SH-SY5Y (cell line): ENCODE results near the gene ZMIZ1.

Experiments used
- GATA2 ChIP-seq: IDR thresholded peaks from 2 replicates; pipeline ENCODE4 v1.6.1; 2011; ENCODE audit warnings: mild to moderate bottlenecking, low read depth, low read length
- GATA3 ChIP-seq: IDR thresholded peaks from 2 replicates; pipeline ENCODE4 v1.6.1; 2011; ENCODE audit warnings: low read depth, mild to moderate bottlenecking, low read length, moderate library complexity

The ZMIZ1 gene

DNA sequence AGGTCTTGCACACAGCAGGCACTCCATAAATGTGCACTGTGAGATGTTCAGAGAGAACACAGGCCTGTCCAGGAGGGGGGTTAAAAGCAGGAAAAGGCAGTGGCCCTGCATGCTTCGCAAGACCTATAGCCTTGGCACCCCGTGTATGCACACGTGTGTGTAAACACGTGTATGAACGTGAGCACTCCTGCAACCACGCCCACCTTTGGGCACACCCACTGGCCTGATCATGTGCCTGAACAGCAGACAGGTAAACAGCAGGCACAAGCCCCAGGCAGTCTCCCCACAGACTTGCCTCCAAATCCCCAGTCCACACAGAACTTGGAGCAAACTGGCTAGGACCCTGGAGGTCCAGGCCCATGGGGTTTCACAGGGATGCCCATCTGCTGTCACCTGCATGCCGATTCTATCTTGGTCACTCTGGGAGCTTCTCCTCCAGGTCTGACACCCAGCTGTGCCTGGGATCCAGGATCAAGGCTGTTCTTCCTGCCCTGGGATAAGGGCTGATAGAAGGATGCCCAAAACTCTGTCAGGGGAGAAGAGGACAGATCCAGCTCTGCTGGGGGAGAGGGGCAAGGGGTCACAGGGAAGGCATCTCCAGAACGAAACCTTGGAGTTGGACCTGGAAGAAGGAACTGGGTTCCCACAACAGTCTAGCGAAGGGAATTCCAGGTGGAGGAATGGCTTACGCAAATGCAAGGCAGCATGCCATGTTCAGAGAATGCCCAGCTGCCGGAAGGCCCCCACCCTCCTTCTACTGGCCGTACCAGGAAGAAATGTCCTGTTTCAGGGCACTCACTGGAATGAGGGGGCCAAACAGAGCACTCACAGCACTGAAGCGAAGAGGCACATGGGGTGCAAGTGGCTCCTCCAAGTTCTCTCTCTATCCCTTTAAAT is 14.3 kb upstream of the ZMIZ1 start:
- TF ChIP-seq GATA3 (no peak), GATA2 (no peak)

DNA sequence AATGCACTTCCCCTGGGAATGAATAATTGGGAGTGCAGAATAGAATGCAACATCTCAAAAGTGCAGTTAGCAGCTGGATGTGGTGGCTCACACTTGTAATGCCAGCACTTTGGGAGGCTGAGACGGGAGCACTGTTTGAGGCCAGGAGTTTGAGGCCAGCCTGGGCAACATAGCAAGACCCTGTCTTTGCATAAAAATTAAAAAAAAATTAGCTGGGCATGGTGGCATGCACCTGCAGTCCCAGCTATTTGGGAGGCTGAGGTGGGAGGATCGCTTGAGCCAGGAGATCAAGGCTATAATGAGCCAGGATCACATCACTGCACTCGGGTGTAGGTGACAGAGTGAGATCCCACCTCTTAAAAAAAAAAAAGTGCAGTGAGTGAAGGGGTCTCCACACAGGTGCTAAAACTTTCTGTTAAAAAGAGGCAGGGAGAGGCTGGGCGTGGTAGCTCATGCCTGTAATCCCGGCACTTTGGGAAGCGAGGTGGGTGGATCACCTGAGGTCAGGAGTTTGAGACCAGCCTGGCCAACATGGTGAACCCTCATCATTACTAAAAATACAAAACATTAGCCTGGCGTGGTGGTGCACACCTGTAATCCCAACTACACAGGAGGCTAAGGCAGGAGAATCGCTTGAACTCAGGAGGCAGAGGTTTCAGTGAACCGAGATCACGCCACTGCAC is 13.5 kb upstream of the ZMIZ1 start:
- no peak for TF ChIP-seq GATA2
- TF ChIP-seq GATA3, result no peak

DNA sequence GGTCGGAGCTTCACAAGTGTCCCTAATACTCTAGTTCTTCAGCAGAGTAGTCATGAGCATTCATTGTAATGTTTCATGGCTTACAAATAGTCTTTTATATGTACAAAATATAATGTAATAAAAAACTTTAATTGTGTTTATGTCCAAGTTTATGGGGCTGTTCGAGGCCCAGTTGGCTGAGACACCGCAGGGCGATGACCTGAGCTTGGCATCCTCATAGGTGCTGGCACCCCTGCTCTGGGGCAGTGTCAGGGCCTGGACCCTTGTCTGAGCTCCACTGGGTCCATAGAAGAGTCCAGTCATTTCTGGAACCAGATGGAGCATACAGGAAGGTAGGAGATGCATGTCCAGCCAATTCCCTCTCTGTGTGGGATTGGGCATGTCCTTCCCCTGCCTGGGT is 12.9 kb upstream of the ZMIZ1 start:
- TF ChIP-seq GATA2, result no peak
- no peak for TF ChIP-seq GATA3

DNA sequence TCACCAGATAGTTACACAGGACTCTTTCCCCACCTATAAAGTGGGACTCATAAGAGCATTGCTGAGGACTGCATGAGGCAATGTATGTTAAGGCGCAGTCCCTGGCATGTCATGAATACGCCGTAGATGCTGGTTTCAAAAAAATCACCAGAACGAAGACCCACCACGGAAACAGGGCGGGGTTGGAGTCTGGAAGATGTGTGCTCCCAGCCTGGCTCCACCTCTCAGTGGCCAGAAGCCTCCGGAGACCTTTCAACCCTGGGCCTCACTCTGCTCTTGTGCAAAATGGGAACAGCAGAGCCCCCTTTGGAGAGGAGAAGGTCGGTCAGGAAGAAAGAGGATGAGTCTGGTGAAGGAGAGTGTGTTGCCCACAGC is 12.4 kb upstream of the ZMIZ1 start:
- TF ChIP-seq GATA3 (no peak), GATA2 (no peak)

DNA sequence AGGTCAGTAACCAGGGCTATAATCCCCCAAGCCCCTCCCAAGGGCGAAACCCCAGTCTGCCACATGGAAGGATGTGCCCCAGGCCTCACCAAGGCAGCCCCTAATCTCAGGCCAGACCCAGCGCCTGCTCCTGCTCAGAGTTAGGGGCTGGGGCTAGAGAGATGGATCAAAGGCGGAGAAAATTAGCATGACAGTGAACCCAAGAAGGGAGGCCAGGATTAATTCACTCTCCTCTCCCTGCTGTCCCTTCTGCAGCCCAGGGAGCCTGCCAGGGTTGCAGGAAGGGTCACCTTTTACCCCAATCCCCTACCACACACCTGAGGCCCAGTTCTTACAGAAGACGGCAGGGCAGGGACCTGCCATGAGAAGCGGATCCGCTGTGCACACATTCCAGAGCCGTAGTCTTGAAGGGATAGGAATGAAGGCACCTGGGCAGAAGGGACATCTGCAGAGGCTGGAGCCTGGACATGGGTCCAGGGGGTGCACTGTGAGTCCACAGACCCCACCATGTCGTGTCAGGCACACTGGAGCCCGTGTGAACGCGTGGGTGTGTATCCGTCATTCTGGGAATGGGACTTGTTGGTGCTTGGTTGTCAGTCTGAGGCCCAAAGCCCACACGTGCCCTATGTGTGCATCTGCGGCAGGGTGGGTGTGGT is 11.9 kb upstream of the ZMIZ1 start:
- no peak for TF ChIP-seq GATA3
- TF ChIP-seq GATA2, result no peak

DNA sequence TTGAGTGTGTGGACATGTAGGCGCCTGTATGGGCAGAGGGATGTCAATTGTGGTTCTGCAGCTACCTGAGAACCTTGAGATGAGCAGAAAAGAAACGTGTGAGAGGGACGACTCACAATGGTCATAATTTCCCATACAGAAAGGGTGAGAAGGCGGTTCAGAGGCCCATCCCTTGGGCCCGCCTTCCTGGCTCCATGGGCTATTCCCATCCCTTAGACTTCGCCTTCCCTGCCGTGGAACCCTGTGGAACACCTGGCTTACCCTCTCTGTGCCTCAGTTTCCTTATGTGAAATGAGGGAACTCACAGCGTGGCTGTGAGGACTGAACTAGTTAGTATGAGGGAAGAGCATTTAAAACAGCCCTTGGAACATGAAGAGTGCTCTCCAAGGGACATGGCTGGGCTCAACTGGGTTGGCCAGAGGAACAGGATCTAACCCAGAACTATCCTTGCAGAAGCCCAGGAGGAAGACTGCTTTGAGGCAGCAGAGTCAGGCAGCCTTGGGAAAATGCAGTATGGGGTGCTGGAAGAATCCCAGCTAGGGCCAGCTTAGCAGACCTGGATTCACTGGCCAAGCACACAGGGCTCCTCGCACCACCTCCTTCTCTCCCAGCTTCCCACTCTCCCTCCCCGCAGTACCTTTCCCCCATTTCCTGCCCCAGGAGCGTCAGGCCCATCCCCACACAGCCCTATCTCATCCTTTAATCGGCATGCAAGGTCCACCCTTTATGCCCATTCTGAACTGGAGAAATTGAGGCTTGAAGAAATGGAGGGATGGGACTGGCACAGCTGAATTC is 11.1 kb upstream of the ZMIZ1 start:
- TF ChIP-seq GATA3, result no peak
- no peak for TF ChIP-seq GATA2

DNA sequence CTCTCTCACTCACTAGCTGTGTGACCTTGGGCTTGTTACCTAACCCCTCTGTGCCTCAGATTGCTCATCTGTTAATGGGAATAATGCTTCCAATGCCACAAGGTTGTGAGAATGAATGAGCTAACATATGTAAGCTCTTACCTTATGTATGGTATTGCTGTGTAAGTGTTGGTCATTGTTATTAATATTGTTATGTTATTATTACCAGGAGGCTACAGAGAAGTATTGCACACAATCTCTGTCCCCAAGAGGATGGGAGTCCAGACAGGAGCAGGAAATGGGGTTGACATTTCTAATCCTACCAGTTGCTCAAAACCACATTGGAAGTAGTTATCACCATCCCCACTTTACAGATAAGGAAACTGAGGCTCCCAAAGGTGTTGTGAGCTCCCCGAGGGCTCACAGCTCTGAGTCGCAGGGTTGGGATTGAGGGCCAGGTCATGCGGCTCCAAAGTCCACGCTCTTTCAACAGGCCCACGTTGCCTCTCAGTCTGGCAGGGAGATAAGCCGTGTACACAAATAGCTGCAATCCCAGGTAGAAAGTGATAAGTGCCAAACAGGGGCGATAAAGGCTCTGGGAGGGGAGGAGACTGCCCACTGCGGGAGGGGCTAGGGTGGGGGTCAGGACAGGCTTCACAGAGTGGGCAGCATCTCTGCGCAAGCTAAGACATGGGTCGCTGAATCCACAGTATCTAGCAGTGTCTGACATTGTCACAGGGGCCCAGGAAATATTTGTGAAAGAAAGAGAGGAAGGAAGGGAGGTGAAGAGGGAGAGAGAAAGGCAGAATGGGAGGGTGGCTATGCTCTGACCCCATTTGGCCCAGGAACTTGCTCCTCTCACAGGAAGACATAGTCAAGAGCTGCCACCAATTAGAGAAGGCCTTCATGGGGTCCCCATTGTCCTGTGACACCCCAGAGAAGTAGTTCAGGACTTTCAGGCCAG is 9.6 kb upstream of the ZMIZ1 start:
- no peak for TF ChIP-seq GATA3

DNA sequence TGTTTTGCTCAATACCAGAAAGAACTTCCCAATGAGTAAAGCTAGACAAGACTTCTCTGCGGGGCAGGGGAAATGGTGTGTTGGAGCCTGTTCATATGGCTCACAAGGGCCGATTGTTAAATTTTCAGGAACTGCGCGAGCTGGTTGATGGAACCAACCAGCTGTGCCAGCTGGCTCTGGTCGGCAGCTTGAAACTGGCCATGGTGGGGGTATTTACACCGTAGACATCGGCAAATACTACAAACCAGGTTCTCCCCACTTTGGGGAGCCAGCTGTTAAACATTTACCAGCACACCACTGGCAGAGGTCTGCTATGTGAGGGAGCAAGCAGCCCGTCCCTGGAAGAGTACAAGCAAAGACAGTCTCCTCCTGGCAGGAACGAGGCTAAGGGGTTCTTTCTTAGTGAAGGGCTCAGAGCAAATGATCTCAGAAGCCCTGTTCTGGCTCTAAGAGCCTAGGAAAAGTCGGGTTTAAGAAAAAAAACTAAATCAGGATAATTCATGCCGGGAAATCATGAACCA is 8.8 kb upstream of the ZMIZ1 start:
- TF ChIP-seq GATA2 (no peak), GATA3 (no peak)

DNA sequence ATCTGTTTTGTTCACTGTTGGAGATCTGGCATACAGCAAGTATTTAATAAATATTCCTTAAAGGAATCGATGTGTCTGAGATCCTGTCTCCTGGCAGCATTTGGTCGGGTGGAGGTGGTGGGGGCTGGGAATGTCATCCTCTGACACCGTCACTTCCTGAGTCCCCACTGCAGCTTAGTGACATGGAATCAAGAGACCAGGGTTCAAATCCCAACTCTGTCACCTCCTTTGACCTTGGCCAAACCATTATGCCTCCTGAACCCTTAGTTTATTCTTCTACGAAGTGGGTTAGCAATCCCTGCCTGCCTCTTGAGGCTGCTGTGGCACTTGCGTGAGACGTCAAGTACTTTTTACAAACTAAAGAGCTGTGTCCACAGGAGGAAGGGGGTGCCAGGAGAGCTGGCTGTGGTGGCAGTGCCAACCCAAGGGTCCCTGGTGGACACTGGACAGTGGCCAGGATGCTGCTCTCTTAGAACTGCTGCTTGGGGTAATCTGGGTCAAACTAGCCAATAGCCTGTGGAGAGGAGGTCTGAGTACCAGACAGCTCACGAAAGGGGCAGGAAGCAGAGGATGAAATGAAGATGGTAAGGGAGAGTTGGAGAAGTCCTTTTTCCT is 8.0 kb upstream of the ZMIZ1 start:
- TF ChIP-seq GATA3, result no peak
- no peak for TF ChIP-seq GATA2

DNA sequence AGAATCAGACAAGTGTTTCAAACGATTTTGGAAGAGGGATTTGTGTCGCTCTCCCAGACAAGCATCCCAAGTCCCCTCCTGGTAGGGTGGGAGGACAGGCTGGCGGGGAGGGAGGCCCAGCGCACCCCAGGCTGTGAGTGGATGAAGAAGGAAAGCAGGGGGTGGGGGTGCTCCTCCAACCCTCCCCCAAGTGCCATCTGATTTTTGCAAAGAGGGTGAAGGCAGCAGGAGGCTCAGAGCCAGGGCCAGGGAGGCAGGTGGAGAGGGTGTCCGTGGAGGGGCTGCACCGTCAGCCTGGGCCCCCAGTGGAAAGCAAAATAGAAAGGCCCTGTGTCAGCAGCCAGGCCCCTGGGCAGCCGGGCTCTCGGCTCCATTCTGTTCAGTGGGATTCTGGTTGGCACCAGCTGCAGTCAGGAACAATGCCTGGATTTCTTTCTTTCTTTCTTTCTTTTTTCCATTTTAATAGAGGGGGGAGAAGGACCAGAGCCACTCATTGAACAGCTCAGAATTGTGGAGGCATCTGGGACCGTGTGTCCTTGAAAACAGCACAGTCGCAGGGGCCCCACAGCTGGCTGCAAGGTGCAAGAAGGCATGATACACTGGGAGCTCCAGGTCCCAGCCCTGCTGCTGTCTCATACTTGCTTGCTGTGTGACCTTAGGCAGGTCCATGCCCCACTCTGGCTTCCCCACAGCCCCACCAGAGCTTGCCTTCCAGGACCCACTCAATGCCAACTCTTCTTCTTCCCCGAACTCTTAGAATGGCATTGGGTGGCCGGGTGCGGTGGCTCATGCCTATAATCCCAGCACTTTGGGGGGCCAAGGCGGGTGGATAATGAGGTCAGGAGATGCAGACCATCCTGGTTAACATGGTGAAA is 7.1 kb upstream of the ZMIZ1 start:
- TF ChIP-seq GATA3, result no peak

DNA sequence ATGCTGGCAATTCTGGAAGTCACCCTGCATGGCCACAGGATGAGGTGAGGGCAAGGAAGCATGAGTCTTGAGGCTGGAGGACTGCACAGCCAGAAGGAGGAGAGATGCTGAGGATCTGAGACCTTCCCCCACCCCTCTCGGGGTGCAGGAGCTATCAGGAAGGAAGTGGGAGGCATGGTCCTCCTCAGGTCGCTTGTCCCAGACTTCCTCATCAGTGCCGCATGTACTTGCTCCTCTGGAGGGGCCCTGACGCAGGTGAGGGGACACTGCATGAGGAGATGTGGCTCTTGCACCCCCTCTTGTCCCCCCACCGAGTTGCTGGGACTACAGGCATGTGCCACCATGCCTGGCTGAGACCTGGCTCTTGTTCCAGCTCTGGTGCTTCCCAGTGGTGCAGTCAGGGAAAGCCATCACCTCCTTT is 5.7 kb upstream of the ZMIZ1 start:
- TF ChIP-seq GATA3 (no peak), GATA2 (no peak)
